Activated CD4-positive, alpha-beta T cell treated with anti-CD3 and anti-CD28 coated beads, Interleukin-2, amount 50 U/mL, for 16 hours (primary cell): ENCODE results near the gene UACA.

Source experiments
- DNase-seq: peaks from one replicate; pipeline ENCODE4 v3.0.0-alpha.2; 2020

Gene UACA

GRCh38 chr15:70651303-70651845 lies 112.0 kb downstream of the UACA start:
- no peak for DNase-seq

GRCh38 chr15:70650567-70651302 lies 112.6 kb downstream of the UACA start:
- no peak for DNase-seq

GRCh38 chr15:70647396-70647795 lies 116.0 kb downstream of the UACA start:
- no peak for DNase-seq

GRCh38 chr15:70646169-70646568 lies 117.2 kb downstream of the UACA start:
- no peak for DNase-seq

- no peak for DNase-seq
These were observed 119.6 kb downstream of the UACA start for GRCh38 chr15:70643783-70644125.

- DNase-seq: no peak
These were observed 120.1 kb downstream of the UACA start for GRCh38 chr15:70643106-70643782.

- no peak for DNase-seq
These were observed 126.7 kb downstream of the UACA start for GRCh38 chr15:70636540-70637165.

GRCh38 chr15:70635895-70636294 lies 127.5 kb downstream of the UACA start:
- DNase-seq: no peak

GRCh38 chr15:70633991-70634390 lies 129.4 kb downstream of the UACA start:
- DNase-seq: no peak

GRCh38 chr15:70633103-70633831 lies 130.1 kb downstream of the UACA start:
- no peak for DNase-seq

GRCh38 chr15:70632491-70633102 lies 130.8 kb downstream of the UACA start:
- DNase-seq: no peak

- no peak for DNase-seq
These were observed 131.3 kb downstream of the UACA start for GRCh38 chr15:70632079-70632478.

GRCh38 chr15:70629735-70630273 lies 133.6 kb downstream of the UACA start:
- DNase-seq: no peak

GRCh38 chr15:70628549-70628896 lies 134.8 kb downstream of the UACA start:
- DNase-seq: no peak

GRCh38 chr15:70627734-70628548 lies 135.4 kb downstream of the UACA start:
- no peak for DNase-seq

- no peak for DNase-seq
These were observed 136.0 kb downstream of the UACA start for GRCh38 chr15:70627322-70627721.

GRCh38 chr15:70625438-70625837 lies 137.9 kb downstream of the UACA start:
- no peak for DNase-seq

- no peak for DNase-seq
These were observed 138.3 kb downstream of the UACA start for GRCh38 chr15:70625011-70625410.

- no peak for DNase-seq
These were observed 144.4 kb downstream of the UACA start for GRCh38 chr15:70618929-70619328.

- DNase-seq: no peak
These were observed 145.5 kb downstream of the UACA start for GRCh38 chr15:70617911-70618287.

- DNase-seq: no peak
These were observed 146.1 kb downstream of the UACA start for GRCh38 chr15:70617076-70617910.
